HEK293 (cell line): ENCODE results near the gene SFN.
A peak's percentile ranks its signal among the peaks of the same experiment; 100 is the strongest.

ENCODE experiments used
- AEBP2 ChIP-seq: fragments of 450-650 bp; formaldehyde crosslinking; IDR thresholded peaks from 2 replicates; pipeline ENCODE4 v1.5.1; 2016; ENCODE audit warnings: missing biosample characterization, missing genetic modification characterization, borderline replicate concordance
- BCL6B ChIP-seq: fragments of 450-650 bp; formaldehyde crosslinking; IDR thresholded peaks from 2 replicates; pipeline ENCODE4 v1.5.1; 2017; ENCODE audit warnings: missing biosample characterization, missing genetic modification characterization
- GLI4 ChIP-seq: fragments of 450-650 bp; formaldehyde crosslinking; IDR thresholded peaks from 2 replicates; pipeline ENCODE4 v1.5.1; 2016; ENCODE audit warnings: missing biosample characterization, missing genetic modification characterization
- KLF7 ChIP-seq: fragments of 450-650 bp; formaldehyde crosslinking; IDR thresholded peaks from 2 replicates; pipeline ENCODE4 v1.5.1; 2016; ENCODE audit warnings: missing biosample characterization, missing genetic modification characterization, borderline replicate concordance
- MZF1 ChIP-seq: fragments of 450-650 bp; formaldehyde crosslinking; IDR thresholded peaks from 2 replicates; pipeline ENCODE4 v1.5.1; 2017; ENCODE audit warnings: missing biosample characterization, missing genetic modification characterization, borderline replicate concordance
- SALL2 ChIP-seq: fragments of 450-650 bp; formaldehyde crosslinking; IDR thresholded peaks from 2 replicates; pipeline ENCODE4 v1.5.0; 2017; ENCODE audit warnings: missing biosample characterization, mild to moderate bottlenecking, missing genetic modification characterization, borderline replicate concordance
- SP7 ChIP-seq: fragments of 450-650 bp; formaldehyde crosslinking; IDR thresholded peaks from 2 replicates; pipeline ENCODE4 v1.5.1; 2016; ENCODE audit warnings: missing biosample characterization, missing genetic modification characterization
- ZBTB10 ChIP-seq: fragments of 450-650 bp; formaldehyde crosslinking; IDR thresholded peaks from 2 replicates; pipeline ENCODE4 v1.5.1; 2016; ENCODE audit warnings: missing biosample characterization, missing genetic modification characterization
- ZBTB48 ChIP-seq: fragments of 450-650 bp; formaldehyde crosslinking; IDR thresholded peaks from 2 replicates; pipeline ENCODE4 v1.5.1; 2016; ENCODE audit warnings: missing biosample characterization, missing genetic modification characterization
- ZBTB49 ChIP-seq: fragments of 450-650 bp; formaldehyde crosslinking; IDR thresholded peaks from 2 replicates; pipeline ENCODE4 v1.5.1; 2016; ENCODE audit warnings: missing biosample characterization, missing genetic modification characterization, low read depth
- ZNF132 ChIP-seq: fragments of 450-650 bp; formaldehyde crosslinking; IDR thresholded peaks from 2 replicates; pipeline ENCODE4 v1.5.1; 2017; ENCODE audit warnings: missing biosample characterization, missing genetic modification characterization, borderline replicate concordance
- ZNF133 ChIP-seq: fragments of 450-650 bp; formaldehyde crosslinking; IDR thresholded peaks from 2 replicates; pipeline ENCODE4 v1.5.1; 2016; ENCODE audit warnings: missing biosample characterization, missing genetic modification characterization
- ZNF211 ChIP-seq: fragments of 450-650 bp; formaldehyde crosslinking; IDR thresholded peaks from 2 replicates; pipeline ENCODE4 v1.5.1; 2016; ENCODE audit warnings: low read depth, missing biosample characterization, missing genetic modification characterization
- ZNF350 ChIP-seq: fragments of 450-650 bp; formaldehyde crosslinking; IDR thresholded peaks from 2 replicates; pipeline ENCODE4 v1.5.0; 2017; ENCODE audit warnings: missing biosample characterization, mild to moderate bottlenecking, missing genetic modification characterization
- ZNF362 ChIP-seq: fragments of 450-650 bp; formaldehyde crosslinking; IDR thresholded peaks from 2 replicates; pipeline ENCODE4 v1.5.1; 2016; ENCODE audit warnings: missing biosample characterization, missing genetic modification characterization
- ZNF37A ChIP-seq: fragments of 450-650 bp; IDR thresholded peaks from 2 replicates; pipeline ENCODE4 v1.5.1; 2018; ENCODE audit warnings: missing biosample characterization, missing genetic modification characterization
- ZNF416 ChIP-seq: fragments of 450-650 bp; formaldehyde crosslinking; IDR thresholded peaks from 2 replicates; pipeline ENCODE4 v1.5.1; 2016; ENCODE audit warnings: missing biosample characterization, missing genetic modification characterization
- ZNF426 ChIP-seq: fragments of 450-650 bp; formaldehyde crosslinking; IDR thresholded peaks from 2 replicates; pipeline ENCODE4 v1.5.1; 2017; ENCODE audit warnings: missing biosample characterization, missing genetic modification characterization, mild to moderate bottlenecking, inconsistent platforms, moderate library complexity
- ZNF449 ChIP-seq: fragments of 450-650 bp; formaldehyde crosslinking; IDR thresholded peaks from 2 replicates; pipeline ENCODE4 v1.5.1; 2017; ENCODE audit warnings: missing biosample characterization, mild to moderate bottlenecking, missing genetic modification characterization, moderate library complexity
- ZNF48 ChIP-seq: fragments of 450-650 bp; formaldehyde crosslinking; IDR thresholded peaks from 2 replicates; pipeline ENCODE4 v1.5.1; 2016; ENCODE audit warnings: missing biosample characterization, missing genetic modification characterization
- ZNF510 ChIP-seq: fragments of 450-650 bp; formaldehyde crosslinking; IDR thresholded peaks from 2 replicates; pipeline ENCODE4 v1.5.1; 2018; ENCODE audit warnings: mild to moderate bottlenecking, missing genetic modification characterization, missing biosample characterization; ENCODE audit not compliant: insufficient replicate concordance
- ZNF521 ChIP-seq: fragments of 450-650 bp; formaldehyde crosslinking; IDR thresholded peaks from 2 replicates; pipeline ENCODE4 v1.5.1; 2017; ENCODE audit warnings: missing biosample characterization, mild to moderate bottlenecking, missing genetic modification characterization
- ZNF544 ChIP-seq: fragments of 450-650 bp; formaldehyde crosslinking; IDR thresholded peaks from 2 replicates; pipeline ENCODE4 v1.5.0; 2017; ENCODE audit warnings: missing biosample characterization, missing genetic modification characterization
- ZNF677 ChIP-seq: fragments of 450-650 bp; IDR thresholded peaks from 2 replicates; pipeline ENCODE4 v1.5.0; 2018; ENCODE audit warnings: missing biosample characterization, mild to moderate bottlenecking, missing genetic modification characterization, moderate library complexity
- ZNF707 ChIP-seq: fragments of 450-650 bp; formaldehyde crosslinking; IDR thresholded peaks from 2 replicates; pipeline ENCODE4 v1.5.1; 2016; ENCODE audit warnings: missing biosample characterization, missing genetic modification characterization

SFN gene

GRCh38 chr1:26864610-26865480 is 1.9 kb downstream of the SFN start (continued):
- TF ChIP-seq SP7 (tag by site-specific recombination) (peak; percentile 77), ZBTB10 (tag by site-specific recombination) (0 out of 2 replicates have a peak, but pooled peaks have one; percentile 21), ZNF37A (no peak), ZNF132 (no peak), ZNF48 (tag by site-specific recombination) (no peak), ZNF707 (tag by site-specific recombination) (no peak), ZBTB49 (tag by site-specific recombination) (no peak), ZBTB48 (tag by site-specific recombination) (peak; percentile 83; the same call in 1 of the 2 replicates), ZNF362 (tag by site-specific recombination) (no peak), ZNF544 (no peak), ZNF350 (tag by site-specific recombination) (no peak), ZNF426 (tag by site-specific recombination) (no peak), ZNF133 (tag by site-specific recombination) (no peak), ZNF677 (no peak), ZNF521 (no peak), ZNF416 (tag by site-specific recombination) (no peak), AEBP2 (no peak), BCL6B (tag by site-specific recombination) (no peak), KLF7 (tag by site-specific recombination) (no peak), ZNF211 (tag by site-specific recombination) (no peak), MZF1 (tag by site-specific recombination) (no peak), SALL2 (no peak), ZNF510 (tag by site-specific recombination) (no peak), ZNF449 (tag by site-specific recombination) (no peak), GLI4 (peak; percentile 80; the same call in 1 of the 2 replicates)
